ENCODE results near the gene NPEPPS. TPM values are rescaled to one million over a fixed set of nuclear protein-coding genes. Genes with fewer than 3 reads are reported as not detected.
"Not testable (repeated sequence)": the region's sequence is repeated elsewhere in the genome, so short reads cannot be mapped to it uniquely, and the experiment has no call there.

Gene NPEPPS
- total RNA-seq, 2 donors from 2014 or later = 125 to 170 TPM

GRCh38 chr17:47522341-47522740, 8.6 kb upstream of the NPEPPS start:
- H3K27me3 Mint-ChIP-seq; H3K4me3 Mint-ChIP-seq; H3K27ac Mint-ChIP-seq; H3K9me3 Mint-ChIP-seq; DNase-seq (ENCODE audit: low spot score); ATAC-seq; H3K4me1 Mint-ChIP-seq (ENCODE audit: low read depth in 2 of 2); H3K36me3 Mint-ChIP-seq: not testable (repeated sequence)

GRCh38 chr17:47531233-47531820, 419 bp downstream of the NPEPPS start:
- not testable (repeated sequence) for H3K27me3 Mint-ChIP-seq; H3K9me3 Mint-ChIP-seq; H3K36me3 Mint-ChIP-seq; DNase-seq (ENCODE audit: low spot score)
- peak; percentile 60 to 64 for ATAC-seq
- H3K27ac Mint-ChIP-seq = peak overlapping the region; percentile 78 to 89
- H3K4me3 Mint-ChIP-seq = peak overlapping the region; percentile 92
- peaks cover 8 to 11% of the 10 kb centered on the region in 2 donors for H3K4me1 Mint-ChIP-seq (ENCODE audit: low read depth in 2 of 2)

GRCh38 chr17:47539085-47539484, 8.2 kb downstream of the NPEPPS start:
- not testable (repeated sequence) for H3K4me3 Mint-ChIP-seq; ATAC-seq; H3K27me3 Mint-ChIP-seq; H3K36me3 Mint-ChIP-seq; DNase-seq (ENCODE audit: low spot score); H3K27ac Mint-ChIP-seq; H3K4me1 Mint-ChIP-seq (ENCODE audit: low read depth in 2 of 2); H3K9me3 Mint-ChIP-seq

- DNase-seq (ENCODE audit: low spot score); H3K27me3 Mint-ChIP-seq; H3K9me3 Mint-ChIP-seq; ATAC-seq; H3K27ac Mint-ChIP-seq; H3K4me1 Mint-ChIP-seq (ENCODE audit: low read depth in 2 of 2); H3K4me3 Mint-ChIP-seq; H3K36me3 Mint-ChIP-seq: not testable (repeated sequence)
Measured at GRCh38 chr17:47541676-47542075, 10.8 kb downstream of the NPEPPS start.

- DNase-seq (ENCODE audit: low spot score); ATAC-seq; H3K27me3 Mint-ChIP-seq; H3K4me1 Mint-ChIP-seq (ENCODE audit: low read depth in 2 of 2); H3K4me3 Mint-ChIP-seq; H3K27ac Mint-ChIP-seq; H3K36me3 Mint-ChIP-seq; H3K9me3 Mint-ChIP-seq: not testable (repeated sequence)
Measured at GRCh38 chr17:47544327-47544726, 13.4 kb downstream of the NPEPPS start.

- ATAC-seq, H3K4me3 Mint-ChIP-seq: not testable (repeated sequence)
Measured at GRCh38 chr17:47554733-47555132, 23.8 kb downstream of the NPEPPS start.

GRCh38 chr17:47556108-47556507, 25.2 kb downstream of the NPEPPS start:
- DNase-seq (ENCODE audit: low spot score); ATAC-seq; H3K9me3 Mint-ChIP-seq; H3K36me3 Mint-ChIP-seq; H3K27me3 Mint-ChIP-seq; H3K27ac Mint-ChIP-seq; H3K4me3 Mint-ChIP-seq: not testable (repeated sequence)
- H3K4me1 Mint-ChIP-seq (ENCODE audit: low read depth in 2 of 2) = peaks cover 10 to 11% of the 10 kb centered on the region in 2 donors

More at GRCh38 chr17:47554733-47555132, 23.8 kb downstream of the NPEPPS start:
- H3K27ac Mint-ChIP-seq; H3K36me3 Mint-ChIP-seq; H3K27me3 Mint-ChIP-seq; DNase-seq (ENCODE audit: low spot score); H3K9me3 Mint-ChIP-seq; H3K4me1 Mint-ChIP-seq (ENCODE audit: low read depth in 2 of 2): not testable (repeated sequence)

- H3K36me3 Mint-ChIP-seq; H3K9me3 Mint-ChIP-seq; DNase-seq (ENCODE audit: low spot score); ATAC-seq; H3K27me3 Mint-ChIP-seq; H3K27ac Mint-ChIP-seq; H3K4me3 Mint-ChIP-seq: not testable (repeated sequence)
- peaks cover 13 to 15% of the 10 kb centered on the region in 2 donors for H3K4me1 Mint-ChIP-seq (ENCODE audit: low read depth in 2 of 2)
Measured at GRCh38 chr17:47560517-47561043, 29.7 kb downstream of the NPEPPS start.

- not testable (repeated sequence) for H3K27me3 Mint-ChIP-seq; H3K9me3 Mint-ChIP-seq; DNase-seq (ENCODE audit: low spot score); H3K36me3 Mint-ChIP-seq; ATAC-seq; H3K4me3 Mint-ChIP-seq; H3K27ac Mint-ChIP-seq
- H3K4me1 Mint-ChIP-seq (ENCODE audit: low read depth in 2 of 2) = peaks cover 14 to 17% of the 10 kb centered on the region in 2 donors
Measured at GRCh38 chr17:47561698-47562405, 30.9 kb downstream of the NPEPPS start.

GRCh38 chr17:47562406-47562705, 31.4 kb downstream of the NPEPPS start:
- not testable (repeated sequence) for H3K9me3 Mint-ChIP-seq; H3K36me3 Mint-ChIP-seq; DNase-seq (ENCODE audit: low spot score); ATAC-seq; H3K4me3 Mint-ChIP-seq; H3K27me3 Mint-ChIP-seq; H3K27ac Mint-ChIP-seq
- H3K4me1 Mint-ChIP-seq (ENCODE audit: low read depth in 2 of 2) = peaks cover 18 to 22% of the 10 kb centered on the region in 2 donors

- ATAC-seq = peak in 1 of 2 donors; percentile 57
- not testable (repeated sequence) for DNase-seq (ENCODE audit: low spot score); H3K9me3 Mint-ChIP-seq; H3K4me1 Mint-ChIP-seq (ENCODE audit: low read depth in 2 of 2); H3K27me3 Mint-ChIP-seq; H3K36me3 Mint-ChIP-seq
- peak overlapping the region in 1 of 2 donors; percentile 72 for H3K27ac Mint-ChIP-seq
- H3K4me3 Mint-ChIP-seq = peak overlapping the region; percentile 17
Measured at GRCh38 chr17:47567261-47567660, 36.4 kb downstream of the NPEPPS start.

- not testable (repeated sequence) for H3K4me1 Mint-ChIP-seq (ENCODE audit: low read depth in 2 of 2); H3K27me3 Mint-ChIP-seq; H3K36me3 Mint-ChIP-seq; DNase-seq (ENCODE audit: low spot score); H3K27ac Mint-ChIP-seq; H3K4me3 Mint-ChIP-seq; ATAC-seq; H3K9me3 Mint-ChIP-seq
Measured at GRCh38 chr17:47572561-47572960, 41.7 kb downstream of the NPEPPS start.

GRCh38 chr17:47582416-47582815, 51.5 kb downstream of the NPEPPS start:
- not testable (repeated sequence) for H3K27ac Mint-ChIP-seq; H3K27me3 Mint-ChIP-seq; ATAC-seq; H3K36me3 Mint-ChIP-seq; H3K4me1 Mint-ChIP-seq (ENCODE audit: low read depth in 2 of 2); H3K9me3 Mint-ChIP-seq; DNase-seq (ENCODE audit: low spot score); H3K4me3 Mint-ChIP-seq

- not testable (repeated sequence) for DNase-seq (ENCODE audit: low spot score); ATAC-seq; H3K27me3 Mint-ChIP-seq; H3K36me3 Mint-ChIP-seq; H3K27ac Mint-ChIP-seq; H3K9me3 Mint-ChIP-seq; H3K4me3 Mint-ChIP-seq; H3K4me1 Mint-ChIP-seq (ENCODE audit: low read depth in 2 of 2)
Measured at GRCh38 chr17:47586378-47587055, 55.6 kb downstream of the NPEPPS start.

All from natural killer cell treated with Interleukin-12 subunit alpha and Interleukin-12 subunit beta and Interleukin-15 and Interleukin-18, amount 100 ng/mL, for 72 hours (primary cell).